GM21447 (cell line): ENCODE results near the gene ROR2.

ENCODE experiments used
- ATAC-seq: cut with Tn5 transposase; IDR thresholded peaks from one replicate; pipeline ENCODE4 v1.9.1; 2021; ENCODE audit not compliant: unreplicated experiment

The ROR2 gene

DNA sequence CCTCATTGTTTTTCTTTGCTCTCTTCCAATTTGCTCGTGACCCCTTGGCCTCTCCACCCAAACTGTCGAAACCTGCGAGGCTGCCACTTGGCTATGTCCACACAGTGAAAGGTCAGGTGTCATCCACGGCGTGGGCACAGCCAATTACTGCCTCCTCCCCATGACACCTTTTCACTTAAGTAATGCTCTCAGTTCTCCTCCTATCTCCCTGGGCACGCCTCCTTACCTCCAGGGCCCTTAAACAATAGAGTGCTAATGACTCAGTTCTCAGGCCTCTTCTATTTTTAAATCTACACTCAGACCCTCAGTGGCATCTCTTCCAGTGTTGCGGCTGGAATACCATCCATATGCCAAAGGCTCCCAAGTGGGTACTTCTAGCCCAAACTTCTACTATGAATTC is 256.8 kb downstream of the ROR2 start:
- no peak for ATAC-seq

DNA sequence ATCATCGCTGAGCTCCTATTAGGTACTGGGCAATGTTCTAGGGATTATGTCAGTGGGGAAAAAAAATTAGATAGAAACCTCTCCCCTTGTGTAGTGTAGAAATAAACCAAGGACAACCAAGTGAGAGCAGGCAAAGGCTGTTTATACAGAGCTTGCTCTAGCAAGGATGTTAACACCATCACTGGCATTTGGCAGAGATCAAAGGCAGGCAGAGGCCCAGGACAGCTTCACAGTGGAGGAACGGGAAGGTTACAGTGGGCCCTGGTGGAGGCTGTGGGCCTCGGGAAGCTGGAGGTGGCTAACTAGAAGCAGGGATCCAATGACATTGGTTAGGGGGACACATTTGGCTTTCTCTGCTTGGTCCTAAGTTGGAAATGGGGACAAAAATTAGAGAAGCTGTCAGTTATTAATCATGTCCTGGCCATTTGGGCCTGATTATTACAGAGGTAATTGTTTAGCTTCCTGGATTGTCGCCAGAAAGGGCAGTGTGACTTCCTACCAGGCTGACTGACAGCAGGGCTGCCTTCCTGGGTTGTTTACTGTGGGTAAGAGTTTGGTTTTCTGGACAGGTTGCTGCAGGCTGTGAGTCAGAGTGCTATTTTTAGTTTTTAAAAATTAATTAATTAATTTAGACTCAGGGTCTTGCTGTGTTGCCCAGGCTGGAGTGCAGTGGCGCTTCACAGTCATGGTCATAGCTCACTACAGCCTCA is 259.3 kb downstream of the ROR2 start:
- ATAC-seq, result no peak

DNA sequence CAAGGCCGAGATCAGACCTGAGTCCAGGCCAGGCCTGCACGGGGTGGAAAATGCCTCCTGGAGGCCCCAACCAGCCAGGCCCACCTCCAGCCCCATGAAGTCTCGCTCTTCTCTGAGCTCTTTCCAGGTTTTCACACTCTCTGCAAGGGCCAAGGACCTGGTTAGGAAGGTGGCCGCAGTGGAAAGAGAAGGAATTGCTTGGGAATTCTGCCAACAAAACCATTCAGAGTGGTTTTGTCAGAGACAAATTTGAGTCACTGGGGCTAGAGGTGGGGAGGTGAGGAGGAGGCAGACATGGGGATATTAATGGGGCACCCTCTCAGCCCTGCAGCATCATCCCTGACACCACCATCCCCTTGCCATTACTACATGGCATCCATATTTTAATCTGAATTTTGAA is 261.0 kb downstream of the ROR2 start:
- no peak for ATAC-seq

DNA sequence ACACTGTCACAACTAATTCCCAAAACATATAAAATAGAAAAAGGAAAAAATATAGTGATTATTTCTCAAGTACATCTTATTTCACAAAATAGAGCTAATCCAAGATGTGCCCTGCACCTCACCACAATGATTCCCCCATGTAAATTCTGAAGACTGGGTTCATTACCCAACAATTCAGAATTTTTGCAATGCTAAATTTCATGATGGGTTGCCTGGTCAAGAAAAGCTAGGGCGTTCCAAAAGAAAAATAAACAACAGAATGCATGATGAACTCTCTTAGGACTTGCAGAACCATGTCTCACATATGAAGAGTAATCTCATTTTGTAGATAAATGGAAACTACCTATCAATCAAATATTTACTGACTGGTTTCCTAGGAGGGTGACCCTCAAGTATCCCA is 266.8 kb downstream of the ROR2 start:
- no peak for ATAC-seq

DNA sequence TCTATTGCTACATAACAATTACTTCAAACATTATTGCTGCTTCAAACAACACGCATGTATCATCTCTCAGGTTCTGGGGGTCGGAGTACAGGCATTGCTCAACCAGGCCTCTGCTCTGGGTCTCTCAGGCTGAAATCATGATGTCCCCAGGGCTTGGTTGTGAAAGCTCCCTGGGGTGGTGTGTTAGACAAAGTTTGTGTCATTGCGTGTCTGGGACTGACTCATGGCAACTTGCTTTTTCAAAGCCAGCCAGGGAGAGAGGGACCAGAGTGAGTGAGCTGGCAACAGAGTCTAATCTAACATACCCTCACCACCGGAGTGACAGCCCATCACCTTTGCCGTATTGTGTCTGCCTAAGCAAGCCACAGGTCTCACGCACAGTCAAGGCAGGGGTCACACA is 267.2 kb downstream of the ROR2 start:
- ATAC-seq, result no peak

DNA sequence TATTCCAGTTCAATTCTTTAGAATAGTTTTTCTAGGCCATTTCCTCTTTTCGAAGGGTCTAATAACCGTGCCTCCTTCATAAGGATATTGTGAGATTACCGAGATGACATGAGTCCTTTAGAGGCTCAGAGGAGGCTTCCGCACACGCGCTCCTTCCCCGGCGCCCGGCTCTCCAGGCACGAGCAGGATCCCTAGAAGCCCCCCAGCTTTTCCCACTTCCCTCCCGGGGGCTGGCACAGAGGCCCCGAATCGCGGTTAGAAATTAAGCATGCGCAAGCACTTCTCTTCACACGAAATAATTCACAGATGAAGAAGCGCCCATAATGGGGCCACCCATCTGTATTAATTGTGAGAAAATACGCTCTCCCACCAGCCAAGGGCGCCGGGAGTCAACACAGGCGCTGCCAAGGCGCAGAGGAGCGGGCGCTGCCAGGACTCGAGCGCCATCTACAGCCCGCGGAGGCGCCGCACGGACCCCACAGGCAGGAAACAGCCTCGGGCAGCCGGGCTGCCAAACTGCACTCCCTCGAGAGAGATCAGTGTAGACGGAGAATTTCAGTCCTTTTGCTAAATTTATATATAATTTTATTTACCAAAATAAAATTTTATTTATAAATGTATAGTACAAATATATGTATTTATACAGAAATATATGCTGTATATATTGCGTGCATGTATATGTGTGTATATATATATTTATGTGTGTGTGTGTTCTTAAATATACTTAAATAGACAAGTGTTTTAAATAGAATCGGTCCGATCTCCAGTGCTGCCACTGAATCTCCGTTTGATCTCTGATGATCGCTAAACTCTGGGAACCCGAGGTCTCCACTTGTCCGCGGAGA is 268.3 kb downstream of the ROR2 start:
- no peak for ATAC-seq

DNA sequence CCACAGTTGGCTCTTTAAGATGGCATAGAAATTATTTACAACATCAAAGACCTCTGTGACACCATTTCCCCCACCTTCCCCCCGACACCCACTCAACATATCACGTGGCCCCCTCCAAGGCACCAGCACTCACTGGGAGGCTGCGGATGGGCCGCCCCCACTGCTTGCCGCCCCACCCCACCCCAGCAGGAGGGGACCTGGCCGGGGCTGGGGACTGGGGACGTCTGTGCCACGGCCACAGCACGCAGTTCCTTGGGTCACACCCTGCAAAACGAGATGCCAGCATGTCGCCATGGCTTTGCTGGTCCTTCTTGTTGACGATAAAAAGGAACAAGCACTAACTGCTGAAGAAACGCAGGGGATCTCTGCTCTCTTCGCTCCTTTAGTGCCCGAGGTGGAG is 269.0 kb downstream of the ROR2 start:
- no peak for ATAC-seq

DNA sequence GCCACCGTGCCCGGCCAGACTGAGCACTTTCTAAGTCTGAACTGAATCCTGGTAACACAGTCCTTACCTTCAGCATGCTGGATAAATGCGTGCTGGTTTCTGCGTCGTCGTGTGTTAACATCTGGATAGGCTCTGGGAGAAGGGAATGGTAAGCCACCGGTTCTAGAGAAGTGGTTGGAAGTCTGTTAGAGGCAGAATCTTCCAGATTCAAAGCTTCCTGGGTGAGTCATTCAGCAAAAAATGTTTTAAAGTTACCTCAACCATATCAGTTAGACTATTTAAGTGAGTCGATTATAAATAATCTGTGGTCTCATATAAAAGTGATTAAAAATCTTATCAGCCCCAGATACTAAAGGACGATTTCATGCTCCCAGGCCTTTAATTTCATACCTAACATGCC is 269.9 kb downstream of the ROR2 start:
- ATAC-seq, result no peak

DNA sequence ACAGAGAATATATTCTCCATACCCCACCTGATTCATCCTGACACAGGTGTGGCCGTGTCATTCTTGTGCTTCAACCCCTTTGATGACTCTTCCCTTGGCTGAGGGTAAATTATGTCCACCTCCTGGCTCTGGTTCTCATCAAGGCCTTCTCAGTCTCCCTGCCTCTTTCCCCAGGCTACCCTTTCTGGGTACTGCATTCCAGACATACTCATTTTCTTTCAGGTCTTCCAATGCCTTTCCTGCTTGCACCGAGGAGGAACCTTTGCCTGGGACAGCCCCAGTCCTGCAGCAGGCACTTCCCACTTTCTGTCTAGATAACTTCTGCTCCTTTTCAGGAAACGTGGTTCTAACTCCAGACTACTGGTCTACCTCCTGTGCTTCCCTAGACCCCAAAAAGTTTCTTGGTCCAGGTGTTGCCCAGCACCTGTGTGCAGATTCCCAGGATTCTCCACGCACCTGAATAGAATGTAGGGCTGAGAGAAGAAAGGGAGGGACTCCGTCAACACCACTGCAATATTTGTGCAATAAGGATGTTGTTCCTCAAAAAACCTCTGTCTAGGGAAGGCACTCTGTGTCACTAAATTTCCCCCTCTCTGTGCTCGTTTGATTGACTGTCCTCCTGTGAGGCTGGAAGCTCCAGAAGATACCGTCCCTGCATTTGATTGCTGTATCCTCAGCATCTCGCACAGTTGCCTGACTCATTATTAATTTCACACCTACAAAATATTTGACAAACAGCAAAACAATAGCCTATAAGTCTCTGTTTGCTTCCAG is 271.0 kb downstream of the ROR2 start:
- no peak for ATAC-seq

DNA sequence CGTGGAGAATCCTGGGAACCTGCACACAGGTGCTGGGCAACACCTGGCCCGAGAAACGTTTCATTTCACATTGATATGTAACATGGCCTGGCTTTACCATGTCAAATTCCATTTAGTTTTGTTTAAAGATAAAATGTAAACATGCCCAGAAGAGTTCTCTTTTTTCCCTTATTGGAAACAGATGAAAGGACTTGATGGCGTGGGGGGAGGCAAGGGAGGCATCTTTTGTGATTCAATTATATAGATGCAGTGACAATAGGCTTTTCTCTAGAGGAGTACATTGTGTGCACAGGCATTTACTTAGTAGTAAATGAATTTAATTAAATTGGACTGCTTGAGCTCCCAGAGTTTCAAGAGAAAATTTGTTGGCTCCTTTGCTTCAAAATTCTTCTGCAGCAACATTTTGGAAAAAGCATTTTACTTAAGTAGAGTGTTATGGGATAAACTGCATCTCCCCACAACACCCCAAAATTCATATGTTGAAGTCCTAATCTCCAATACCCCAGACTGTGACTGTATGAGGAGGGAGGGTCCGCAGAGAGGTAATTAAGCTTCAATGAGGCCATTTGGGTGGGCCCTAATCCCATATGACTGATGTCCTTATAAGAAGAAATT is 272.1 kb downstream of the ROR2 start:
- no peak for ATAC-seq

DNA sequence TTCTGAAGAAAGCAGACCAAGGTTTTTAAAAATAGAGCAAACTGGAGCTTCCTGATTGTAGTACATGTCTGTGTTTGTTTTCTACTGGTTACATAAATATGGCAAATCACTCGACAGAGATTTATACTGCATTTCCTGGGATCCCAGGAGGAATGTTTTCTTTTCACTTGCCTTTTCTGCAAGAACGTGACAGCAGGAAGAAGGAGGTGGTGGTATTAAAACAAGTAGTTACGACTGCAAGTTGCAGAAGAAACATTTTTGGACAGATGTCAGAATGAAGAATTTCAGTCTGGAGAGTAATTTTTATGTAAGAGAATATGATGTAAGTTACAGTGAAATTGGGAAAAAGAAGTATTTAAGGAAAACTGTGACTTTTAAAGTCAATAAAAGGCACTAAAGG is 272.7 kb downstream of the ROR2 start:
- ATAC-seq, result no peak

DNA sequence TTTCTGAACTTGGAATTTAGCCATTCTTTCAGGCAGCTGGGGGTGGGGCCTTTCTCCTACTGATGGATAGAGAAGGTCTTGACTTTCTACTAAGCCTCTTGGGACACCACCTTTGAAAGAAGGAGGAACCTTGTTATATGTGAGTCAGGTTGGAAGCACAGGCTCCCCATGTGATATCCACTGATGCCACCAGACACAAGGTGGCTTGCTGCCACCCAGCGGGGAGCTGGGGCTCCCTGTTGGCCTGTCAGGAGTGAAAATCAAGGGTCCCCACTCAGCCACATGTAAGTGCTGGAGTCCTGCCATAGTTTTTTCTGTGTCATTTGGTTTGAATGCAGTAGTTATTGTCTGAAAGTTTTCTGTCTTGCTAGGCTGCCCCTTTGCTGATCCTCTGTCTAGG is 274.0 kb downstream of the ROR2 start:
- no peak for ATAC-seq

DNA sequence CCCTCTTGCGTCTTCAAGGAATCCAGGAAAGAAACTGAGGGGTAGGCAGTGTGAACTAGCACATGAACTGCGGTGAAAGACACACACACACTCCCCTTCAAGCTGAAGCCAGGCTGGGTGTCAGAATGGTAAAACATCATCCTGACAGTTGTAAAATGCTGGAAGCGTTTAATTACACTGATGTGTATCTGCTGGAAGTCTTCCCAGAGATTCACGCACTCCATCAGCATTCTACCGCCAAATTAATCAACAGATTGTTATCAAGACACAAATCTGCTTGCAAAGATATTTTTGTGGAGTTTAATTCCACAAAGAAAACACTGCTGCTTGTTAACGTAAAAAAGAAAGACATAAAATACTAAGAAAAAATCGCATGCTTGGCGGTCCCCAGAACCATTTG is 285.4 kb downstream of the ROR2 start:
- no peak for ATAC-seq

DNA sequence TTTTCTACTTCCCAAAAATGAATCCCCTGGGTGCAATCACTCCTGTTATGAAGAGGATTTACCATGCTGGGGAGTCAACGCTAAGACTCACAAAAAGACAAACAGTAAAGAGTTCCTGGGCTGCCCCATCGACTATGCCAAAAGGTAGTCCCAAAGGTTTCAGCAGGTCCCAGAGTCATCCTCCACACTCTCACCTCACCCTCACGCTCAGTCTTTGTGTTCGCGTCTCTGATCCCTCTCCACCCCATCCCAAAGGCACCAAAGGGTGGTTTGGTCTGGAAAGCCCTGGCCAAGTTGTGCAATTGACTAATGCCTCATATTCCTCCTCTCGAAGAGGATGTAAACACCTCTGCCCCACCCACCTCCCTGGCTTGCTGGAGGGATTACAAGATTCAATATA is 286.2 kb downstream of the ROR2 start:
- ATAC-seq, result no peak

DNA sequence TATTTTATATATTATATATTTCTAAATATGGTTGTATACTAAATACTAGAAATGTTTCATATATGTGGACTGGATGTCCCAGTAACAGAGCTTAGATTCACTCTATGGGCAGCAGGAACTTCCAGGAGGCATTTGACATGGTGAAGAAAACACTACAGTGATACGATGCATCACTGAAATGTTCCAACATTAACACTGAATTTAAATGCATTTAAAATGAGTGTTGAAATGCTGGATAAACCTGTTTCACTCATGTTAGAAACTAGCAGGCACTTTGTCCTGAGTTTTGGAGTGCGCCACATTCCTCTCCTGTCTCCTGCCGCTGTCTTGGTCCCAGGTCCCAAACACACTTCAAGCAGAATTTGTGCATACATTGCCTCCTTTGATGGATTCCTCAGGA is 288.6 kb downstream of the ROR2 start:
- ATAC-seq, result no peak

DNA sequence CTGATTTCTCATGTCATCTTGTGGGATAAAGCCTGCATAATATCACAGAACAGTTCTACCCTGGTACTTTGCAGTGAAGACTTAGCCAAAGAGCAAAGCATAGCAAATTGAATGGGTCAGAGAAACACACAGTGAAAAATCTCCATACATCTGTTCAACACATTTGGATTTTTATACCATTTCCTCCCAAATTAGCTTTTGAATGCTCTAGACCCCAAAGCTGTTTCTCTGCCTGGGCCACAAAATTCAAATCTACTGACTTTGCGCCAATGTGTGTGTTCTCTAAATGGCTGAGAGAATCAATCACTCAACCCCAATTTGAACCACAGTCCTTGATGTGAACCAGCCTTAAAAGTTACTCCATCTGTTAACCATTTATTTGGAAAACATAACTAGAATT is 289.5 kb downstream of the ROR2 start:
- ATAC-seq, result no peak

DNA sequence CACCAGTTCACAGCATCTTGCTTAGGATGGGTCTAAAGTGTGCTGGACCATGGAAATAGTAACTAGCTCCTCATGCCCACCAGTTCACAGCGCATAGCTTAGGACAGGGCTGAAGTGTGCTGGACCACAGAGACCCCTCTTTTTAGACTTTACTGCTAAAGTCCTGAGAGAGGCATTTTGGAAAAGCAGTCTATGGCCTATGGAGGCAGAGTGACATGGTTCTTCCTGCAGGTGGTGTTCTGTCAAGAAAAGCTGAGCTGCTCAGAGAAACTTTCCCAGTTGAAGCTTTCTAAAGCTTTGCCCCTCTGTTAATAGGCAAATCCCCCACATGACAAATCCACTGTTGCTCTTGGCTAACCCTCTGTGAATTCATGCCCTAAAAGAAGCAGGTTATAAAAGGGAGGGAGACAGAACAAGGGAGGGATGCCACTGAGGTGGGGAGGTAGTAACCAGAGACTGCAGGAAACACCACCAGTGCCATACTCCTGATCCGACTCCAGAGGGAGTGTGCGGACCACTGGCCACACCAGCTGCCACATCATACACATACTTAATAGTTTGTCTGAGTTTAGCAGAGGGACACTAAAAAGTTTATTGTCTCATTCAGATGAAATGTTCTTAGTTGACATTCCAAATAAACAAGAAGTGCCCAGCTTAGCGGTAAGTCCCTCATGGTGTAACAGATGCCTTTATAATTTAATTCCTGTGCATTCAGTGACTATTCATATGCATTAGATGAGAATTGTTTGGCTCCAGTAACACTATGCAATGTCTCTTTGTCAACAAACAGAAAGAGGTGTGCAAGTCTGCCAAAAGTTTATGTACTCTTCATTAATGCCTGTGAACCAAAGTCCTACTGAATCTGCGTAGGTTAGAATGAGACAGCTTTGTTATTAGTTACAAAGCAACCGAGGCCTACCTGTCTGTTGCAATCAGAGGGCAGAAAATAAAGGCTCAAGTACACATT is 290.2 kb downstream of the ROR2 start:
- no peak for ATAC-seq

DNA sequence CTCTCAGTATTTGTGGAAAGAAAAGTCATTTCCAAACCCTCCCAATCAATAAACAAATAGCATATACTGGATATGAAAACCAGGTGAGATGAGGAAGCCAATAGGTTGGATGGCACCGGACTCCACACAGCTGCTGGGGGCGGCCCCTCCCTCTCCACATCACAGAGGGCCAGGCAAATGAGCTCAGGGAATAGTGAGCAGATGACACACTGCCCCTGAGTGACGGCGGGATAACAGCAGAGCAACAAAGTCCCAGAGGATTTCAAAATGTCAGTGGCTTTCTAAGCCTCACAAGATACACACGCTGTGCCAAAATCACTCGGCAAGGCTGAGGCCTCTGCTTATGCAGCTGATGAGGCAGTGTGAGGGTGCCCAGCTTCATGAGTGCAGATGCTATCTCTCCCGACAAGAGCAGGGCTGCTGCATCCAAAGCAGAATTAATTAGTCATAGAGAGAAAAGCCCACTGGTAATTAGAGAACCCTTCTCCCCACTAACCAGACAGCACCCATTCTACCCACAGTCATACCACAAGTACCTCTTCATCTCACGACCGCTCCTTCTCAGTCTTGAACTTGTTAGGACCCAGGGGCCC is 291.4 kb downstream of the ROR2 start:
- no peak for ATAC-seq

DNA sequence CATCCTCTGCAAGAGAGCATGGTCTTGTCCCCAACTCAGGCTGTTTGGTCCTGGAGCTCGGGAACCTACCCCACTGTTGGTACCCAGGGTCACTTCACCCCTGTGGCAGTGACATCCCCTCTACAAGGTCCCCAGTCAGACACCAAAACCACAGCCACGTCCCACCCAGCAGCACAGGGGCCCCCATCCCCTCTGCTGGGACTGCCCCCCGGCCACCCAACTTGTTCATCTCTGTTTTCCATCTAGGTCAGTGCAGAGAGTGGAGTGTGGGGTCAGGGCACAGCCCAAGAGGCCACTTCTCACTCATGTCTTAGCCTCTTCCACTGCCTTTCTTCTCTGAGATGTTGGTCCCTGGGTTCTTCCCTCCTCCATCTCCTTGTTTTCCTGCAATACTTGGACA is 292.5 kb downstream of the ROR2 start:
- no peak for ATAC-seq

DNA sequence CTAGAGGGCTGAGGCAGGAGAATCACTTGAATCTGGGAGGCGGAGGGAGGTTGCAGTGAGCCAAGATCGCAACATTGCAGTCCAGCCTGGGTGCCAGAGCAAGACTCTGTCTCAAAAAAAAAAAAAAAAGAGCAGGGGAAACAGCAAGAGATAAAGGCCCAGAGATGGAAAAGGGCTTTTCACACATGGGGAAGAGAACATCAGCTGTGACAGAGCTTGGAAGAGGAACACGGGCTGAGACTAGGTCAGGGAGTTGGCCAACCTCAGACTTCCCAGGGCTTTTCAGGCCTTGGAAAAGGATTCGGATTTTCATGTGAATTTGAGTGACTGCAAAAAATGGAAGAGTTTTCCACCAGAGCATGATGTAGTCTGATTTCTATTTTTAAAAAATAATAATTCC is 294.4 kb downstream of the ROR2 start:
- no peak for ATAC-seq
